Measurements from ENCODE around the gene KAT5.
"Not testable (repeated sequence)": the region's sequence is repeated elsewhere in the genome, so short reads cannot be mapped to it uniquely, and the experiment has no call there.

The KAT5 gene

DNA sequence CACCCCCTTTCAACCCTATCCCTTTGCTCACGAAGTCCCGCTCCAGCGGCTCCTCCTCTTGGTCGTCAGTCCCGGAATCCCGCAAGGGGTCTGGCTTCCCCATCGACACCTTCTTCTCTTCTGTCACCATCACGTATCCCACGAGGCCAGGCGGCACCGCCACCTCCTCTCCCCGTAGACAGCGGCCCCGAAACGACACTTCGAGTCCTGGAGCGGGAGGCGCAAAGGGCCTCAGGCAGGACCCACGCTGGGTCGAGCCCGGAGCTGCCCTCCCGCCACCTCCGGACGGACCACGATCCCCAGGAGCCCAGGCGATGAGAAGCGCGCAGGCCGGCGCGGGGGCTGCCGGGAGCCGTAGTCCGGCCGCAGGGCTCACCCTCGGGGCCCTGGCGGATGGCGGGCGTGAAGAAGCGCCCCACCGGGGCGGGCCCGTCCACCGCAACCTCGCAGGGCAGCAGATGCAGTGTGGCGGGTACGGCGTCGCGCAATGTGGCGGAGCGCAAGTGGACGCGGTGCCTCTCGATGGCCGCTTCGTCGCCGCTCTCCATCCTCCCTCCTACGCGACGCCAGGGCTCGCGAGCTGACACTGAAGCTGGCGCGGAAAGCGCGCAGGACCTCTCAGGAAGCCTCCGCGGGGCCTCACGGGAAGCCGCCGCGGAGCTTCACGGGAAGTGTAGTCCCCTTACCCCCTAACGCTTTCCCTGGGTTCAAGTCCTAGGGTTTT lies 8.3 kb downstream of the KAT5 start, which contains the start of gene RNASEH2C:
Gene RNASEH2C, minus strand, starts transcription at position 588 of the 724 bp plus-strand sequence. Its CDS starts 40 bp downstream, at position 548.
- peaks cover 9% of the 10 kb centered on the region for H3K4me1 ChIP-seq (ENCODE audit: control insufficient read depth, insufficient read depth, low read length, poor library complexity, severe bottlenecking)
- WGBS, 2 experiments (ENCODE audit: insufficient coverage in 2 of 2), result 0 to 1% methylated on average over 59 to 65 of the region's 76 CpGs
- peak within 1 kb of the TSS; percentile 74 for H3K4me3 ChIP-seq (ENCODE audit: extremely low read depth, insufficient read depth, low read length, poor library complexity, severe bottlenecking)
- peaks cover 41% of the 10 kb centered on the region for H3K36me3 ChIP-seq (ENCODE audit: control insufficient read depth, insufficient read depth, low read length)
- no peaks in the 10 kb centered on the region for H3K9me3 ChIP-seq (ENCODE audit: control insufficient read depth, low read length)
- peak within 1 kb of the TSS; percentile 66 for H3K27ac ChIP-seq (ENCODE audit: low read depth, low read length, severe bottlenecking)

DNA sequence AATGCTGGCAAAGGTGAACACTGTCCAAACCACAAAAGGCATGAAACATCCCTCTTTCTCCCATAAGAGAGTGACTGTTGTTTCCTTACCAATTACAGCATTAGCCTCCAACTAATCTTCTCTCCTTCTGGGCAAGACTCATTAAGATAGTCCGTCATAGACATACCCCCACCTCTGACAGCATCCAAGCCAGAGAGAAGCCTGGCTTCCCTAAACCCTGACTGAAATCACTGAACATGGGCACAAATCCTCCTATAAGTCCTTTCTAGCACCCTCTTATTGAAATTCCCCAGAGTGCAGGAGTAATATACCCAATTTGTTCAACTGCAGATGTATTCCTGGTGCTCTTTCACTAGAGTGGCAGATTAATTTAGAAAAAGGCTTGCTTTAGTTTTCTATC lies 10.2 kb downstream of the KAT5 start:
- Histone ChIP-seq H3K27ac (ENCODE audit: low read depth, low read length, severe bottlenecking) (no peak overlapping the region), H3K36me3 (ENCODE audit: control insufficient read depth, insufficient read depth, low read length) (peaks cover 23% of the 10 kb centered on the region), H3K4me1 (ENCODE audit: control insufficient read depth, insufficient read depth, low read length, poor library complexity, severe bottlenecking) (peaks cover 9% of the 10 kb centered on the region), H3K9me3 (ENCODE audit: control insufficient read depth, low read length) (no peaks in the 10 kb centered on the region), H3K4me3 (ENCODE audit: extremely low read depth, insufficient read depth, low read length, poor library complexity, severe bottlenecking) (no peak overlapping the region)
- 89 to 100% methylated on average over 1 of the region's 1 CpG for WGBS, 2 experiments (ENCODE audit: insufficient coverage in 2 of 2)

DNA sequence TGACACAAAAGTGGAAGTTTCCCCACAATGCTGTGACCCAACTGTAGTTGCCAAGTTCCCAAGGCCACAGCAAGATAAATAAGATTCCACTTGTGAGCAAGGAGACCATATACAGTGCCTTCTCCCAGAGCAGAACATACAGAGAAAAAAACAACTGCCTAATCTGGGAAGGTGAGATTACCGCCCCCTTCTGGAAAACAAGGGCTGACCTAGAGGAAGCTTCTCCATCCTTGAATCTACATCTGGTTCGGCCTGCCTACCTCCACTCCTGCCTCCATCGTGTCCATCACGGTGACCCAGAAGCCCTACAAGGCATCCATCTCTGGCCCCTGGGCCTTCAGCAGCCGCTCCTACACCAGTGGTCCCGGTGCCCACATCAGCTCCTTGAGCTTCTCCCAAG lies 14.6 kb downstream of the KAT5 start:
- Histone ChIP-seq H3K27ac (ENCODE audit: low read depth, low read length, severe bottlenecking) (no peak overlapping the region), H3K4me3 (ENCODE audit: extremely low read depth, insufficient read depth, low read length, poor library complexity, severe bottlenecking) (no peak overlapping the region), H3K36me3 (ENCODE audit: control insufficient read depth, insufficient read depth, low read length) (no peaks in the 10 kb centered on the region), H3K9me3 (ENCODE audit: control insufficient read depth, low read length) (peaks cover under 1% of the 10 kb centered on the region), H3K4me1 (ENCODE audit: control insufficient read depth, insufficient read depth, low read length, poor library complexity, severe bottlenecking) (no peaks in the 10 kb centered on the region)
- 50 to 57% methylated on average over 1 to 4 of the region's 6 CpGs for WGBS, 2 experiments (ENCODE audit: insufficient coverage in 2 of 2)

DNA sequence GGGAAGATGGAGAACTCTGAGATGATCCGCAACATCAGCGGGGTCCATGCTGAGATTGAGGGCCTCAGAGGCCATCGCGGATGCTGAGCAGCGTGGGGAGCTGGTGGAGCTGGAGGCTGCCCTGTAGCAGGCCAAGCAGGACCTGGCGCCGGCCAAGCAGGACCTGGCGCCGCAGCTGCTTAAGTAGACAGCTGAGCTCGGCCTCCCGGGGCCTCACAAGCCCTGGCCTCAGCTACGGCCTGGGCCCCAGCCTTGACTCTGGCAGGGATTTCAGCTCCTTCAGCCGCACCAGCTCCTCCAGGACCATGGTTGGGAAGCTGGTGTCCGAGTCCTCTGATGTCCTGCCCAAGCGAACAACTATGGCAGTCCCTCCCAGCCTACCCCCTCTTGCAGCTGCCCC lies 15.8 kb downstream of the KAT5 start:
- H3K4me3 ChIP-seq (ENCODE audit: extremely low read depth, insufficient read depth, low read length, poor library complexity, severe bottlenecking), result no peak overlapping the region
- no peaks in the 10 kb centered on the region for H3K36me3 ChIP-seq (ENCODE audit: control insufficient read depth, insufficient read depth, low read length)
- H3K4me1 ChIP-seq (ENCODE audit: control insufficient read depth, insufficient read depth, low read length, poor library complexity, severe bottlenecking), result no peaks in the 10 kb centered on the region
- no peak overlapping the region for H3K27ac ChIP-seq (ENCODE audit: low read depth, low read length, severe bottlenecking)
- 89 to 93% methylated on average over 13 of the region's 15 CpGs for WGBS, 2 experiments (ENCODE audit: insufficient coverage in 2 of 2)
- H3K9me3 ChIP-seq (ENCODE audit: control insufficient read depth, low read length), result peaks cover 9% of the 10 kb centered on the region

DNA sequence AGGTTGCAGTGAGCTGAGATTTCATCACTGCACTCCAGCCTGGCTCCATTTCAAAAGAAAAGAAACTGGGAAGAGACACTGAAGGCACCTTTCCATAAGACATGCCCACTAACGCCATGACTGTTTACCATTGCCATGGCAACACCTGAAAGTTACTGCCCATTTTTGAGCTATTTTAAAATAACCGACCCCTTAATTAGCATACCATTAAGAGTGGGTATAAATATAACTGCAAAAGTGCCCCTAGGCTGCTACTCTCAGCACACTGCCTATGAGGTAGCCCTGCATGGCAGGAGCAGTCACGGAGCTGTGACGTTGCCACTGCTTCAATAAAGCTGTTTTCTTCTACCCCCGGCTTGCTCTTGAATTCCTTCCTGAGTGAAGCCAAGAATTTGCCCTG lies 18.4 kb downstream of the KAT5 start:
- no peaks in the 10 kb centered on the region for H3K36me3 ChIP-seq (ENCODE audit: control insufficient read depth, insufficient read depth, low read length)
- H3K9me3 ChIP-seq (ENCODE audit: control insufficient read depth, low read length), result peaks cover 9% of the 10 kb centered on the region
- 73 to 81% methylated on average over 2 to 3 of the region's 5 CpGs for WGBS, 2 experiments (ENCODE audit: insufficient coverage in 2 of 2)
- H3K27ac ChIP-seq (ENCODE audit: low read depth, low read length, severe bottlenecking), result no peak overlapping the region
- H3K4me1 ChIP-seq (ENCODE audit: control insufficient read depth, insufficient read depth, low read length, poor library complexity, severe bottlenecking), result no peaks in the 10 kb centered on the region
- no peak overlapping the region for H3K4me3 ChIP-seq (ENCODE audit: extremely low read depth, insufficient read depth, low read length, poor library complexity, severe bottlenecking)

DNA sequence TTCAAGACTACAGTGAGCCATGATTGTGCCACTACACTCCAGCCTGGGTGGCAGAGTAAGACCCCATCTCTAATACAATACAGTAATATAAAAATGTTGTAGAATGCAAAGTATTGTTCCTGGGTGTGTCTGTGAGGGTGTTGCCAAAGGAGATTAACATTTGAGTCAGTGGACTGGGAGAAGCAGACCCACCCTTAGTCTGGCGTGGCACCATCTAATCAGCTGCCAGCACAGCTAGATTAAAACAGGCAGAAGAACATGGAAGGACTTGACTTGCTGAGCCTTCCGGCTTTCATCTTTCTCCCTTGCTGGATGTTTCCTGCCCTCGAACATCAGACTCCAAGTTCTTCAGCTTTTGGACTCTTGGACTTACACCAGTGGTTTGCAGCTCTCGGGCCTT lies 23.1 kb downstream of the KAT5 start:
- not testable (repeated sequence) for H3K27ac ChIP-seq (ENCODE audit: low read depth, low read length, severe bottlenecking); H3K4me3 ChIP-seq (ENCODE audit: extremely low read depth, insufficient read depth, low read length, poor library complexity, severe bottlenecking)
- WGBS, 2 experiments (ENCODE audit: insufficient coverage in 2 of 2), result 72 to 74% methylated on average over 4 of the region's 4 CpGs

DNA sequence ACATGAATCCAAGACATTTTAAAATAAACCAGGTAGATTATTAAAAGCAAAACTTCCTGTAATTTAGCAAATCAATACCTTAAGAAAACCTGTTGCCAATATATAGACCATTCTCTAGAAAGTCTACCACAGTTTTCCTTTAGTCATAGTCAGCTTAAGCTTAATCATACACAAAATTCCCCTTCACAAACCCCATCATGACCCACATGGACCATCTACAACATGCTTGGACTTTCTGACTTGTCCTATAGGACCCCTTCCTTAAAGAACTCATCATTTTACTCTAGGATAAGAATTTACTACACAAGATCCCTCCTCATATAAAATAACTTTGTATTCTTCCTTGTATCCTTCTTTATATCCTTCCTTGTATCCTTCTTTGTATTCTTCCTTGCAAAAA lies 24.8 kb downstream of the KAT5 start:
- H3K4me1 ChIP-seq (ENCODE audit: control insufficient read depth, insufficient read depth, low read length, poor library complexity, severe bottlenecking), result no peaks in the 10 kb centered on the region
- H3K9me3 ChIP-seq (ENCODE audit: control insufficient read depth, low read length), result peaks cover 22% of the 10 kb centered on the region
- H3K27ac ChIP-seq (ENCODE audit: low read depth, low read length, severe bottlenecking), result no peak overlapping the region
- no peaks in the 10 kb centered on the region for H3K36me3 ChIP-seq (ENCODE audit: control insufficient read depth, insufficient read depth, low read length)
- no peak overlapping the region for H3K4me3 ChIP-seq (ENCODE audit: extremely low read depth, insufficient read depth, low read length, poor library complexity, severe bottlenecking)

More for the DNA sequence above, 23.1 kb downstream of the KAT5 start:
- H3K4me1 ChIP-seq (ENCODE audit: control insufficient read depth, insufficient read depth, low read length, poor library complexity, severe bottlenecking); H3K36me3 ChIP-seq (ENCODE audit: control insufficient read depth, insufficient read depth, low read length): not testable (repeated sequence)
- H3K9me3 ChIP-seq (ENCODE audit: control insufficient read depth, low read length), result peaks cover 24% of the 10 kb centered on the region

DNA sequence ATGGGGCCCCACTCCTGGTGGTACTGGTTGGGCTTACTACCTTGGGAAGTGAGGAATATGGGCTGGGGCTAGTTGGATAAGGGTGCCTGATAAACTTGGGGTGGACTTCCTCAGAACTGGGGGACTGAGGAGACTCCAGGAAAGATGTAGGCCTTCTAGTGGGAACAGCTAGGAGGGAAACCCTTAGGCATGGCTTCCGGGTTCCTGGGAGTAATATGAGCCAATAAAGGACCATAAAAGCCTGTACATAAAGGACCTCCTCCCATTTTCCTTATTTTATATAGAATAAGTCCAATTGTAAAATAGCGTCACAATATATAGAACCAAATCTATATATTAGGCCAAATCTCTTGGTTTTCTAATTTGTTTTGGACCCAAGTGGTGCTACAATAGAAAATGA lies 27.0 kb downstream of the KAT5 start:
- Histone ChIP-seq H3K27ac (ENCODE audit: low read depth, low read length, severe bottlenecking) (no peak overlapping the region), H3K4me3 (ENCODE audit: extremely low read depth, insufficient read depth, low read length, poor library complexity, severe bottlenecking) (no peak overlapping the region), H3K9me3 (ENCODE audit: control insufficient read depth, low read length) (peaks cover 15% of the 10 kb centered on the region), H3K36me3 (ENCODE audit: control insufficient read depth, insufficient read depth, low read length) (no peaks in the 10 kb centered on the region), H3K4me1 (ENCODE audit: control insufficient read depth, insufficient read depth, low read length, poor library complexity, severe bottlenecking) (no peaks in the 10 kb centered on the region)
- WGBS, 2 experiments (ENCODE audit: insufficient coverage in 2 of 2), result no CpG with 5 or more reads among the region's 2 CpGs

DNA sequence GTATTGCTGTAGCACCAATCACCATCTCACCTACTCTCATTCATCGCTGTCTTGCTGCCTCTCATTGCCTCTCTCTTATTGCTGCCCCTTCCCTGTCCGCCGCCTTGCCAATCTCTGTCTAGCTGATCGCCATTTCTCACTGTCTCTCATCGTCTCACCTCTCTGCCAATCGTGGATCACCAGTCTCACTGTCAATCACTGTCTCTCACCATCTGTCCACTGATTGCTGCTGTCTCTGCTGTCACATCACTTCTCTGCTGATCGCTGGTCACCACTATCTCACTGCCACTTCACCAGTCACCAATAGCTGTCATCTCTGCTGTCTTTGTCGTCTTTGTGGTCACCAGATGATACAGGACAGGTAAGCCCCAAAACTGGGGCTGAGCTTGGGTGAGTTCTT lies 29.1 kb downstream of the KAT5 start:
- 70 to 91% methylated on average over 7 to 8 of the region's 8 CpGs for WGBS, 2 experiments (ENCODE audit: insufficient coverage in 2 of 2)
- no peaks in the 10 kb centered on the region for H3K36me3 ChIP-seq (ENCODE audit: control insufficient read depth, insufficient read depth, low read length)
- no peak overlapping the region for H3K27ac ChIP-seq (ENCODE audit: low read depth, low read length, severe bottlenecking)
- no peaks in the 10 kb centered on the region for H3K4me1 ChIP-seq (ENCODE audit: control insufficient read depth, insufficient read depth, low read length, poor library complexity, severe bottlenecking)
- peaks cover 13% of the 10 kb centered on the region for H3K9me3 ChIP-seq (ENCODE audit: control insufficient read depth, low read length)
- no peak overlapping the region for H3K4me3 ChIP-seq (ENCODE audit: extremely low read depth, insufficient read depth, low read length, poor library complexity, severe bottlenecking)

DNA sequence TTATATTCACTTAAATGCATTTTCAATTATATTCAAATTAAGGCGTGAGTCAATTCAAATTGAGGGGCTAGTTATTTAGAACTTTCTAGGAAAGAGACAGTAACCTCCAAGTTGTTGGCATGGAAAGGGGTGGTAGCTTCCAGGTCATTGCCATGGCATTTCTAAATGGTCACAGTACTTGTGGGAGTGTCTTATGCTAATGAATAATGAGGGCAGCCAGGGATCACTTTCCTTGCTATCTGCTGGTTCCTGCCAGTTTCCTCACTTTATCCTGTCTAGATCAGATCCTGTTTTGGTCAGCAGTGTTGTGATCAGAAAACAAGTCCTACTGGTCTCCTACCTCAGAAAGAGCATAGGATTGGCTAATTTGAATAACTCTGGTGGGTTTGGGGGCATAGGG lies 30.3 kb downstream of the KAT5 start:
- no peak overlapping the region for H3K4me3 ChIP-seq (ENCODE audit: extremely low read depth, insufficient read depth, low read length, poor library complexity, severe bottlenecking)
- H3K9me3 ChIP-seq (ENCODE audit: control insufficient read depth, low read length), result peaks cover 7% of the 10 kb centered on the region
- H3K36me3 ChIP-seq (ENCODE audit: control insufficient read depth, insufficient read depth, low read length), result no peaks in the 10 kb centered on the region
- no peak overlapping the region for H3K27ac ChIP-seq (ENCODE audit: low read depth, low read length, severe bottlenecking)
- 83% methylated on average over 1 of the region's 1 CpG; no CpG with 5 or more reads in 1 of the 2 experiments for WGBS, 2 experiments (ENCODE audit: insufficient coverage in 2 of 2)
- no peaks in the 10 kb centered on the region for H3K4me1 ChIP-seq (ENCODE audit: control insufficient read depth, insufficient read depth, low read length, poor library complexity, severe bottlenecking)

DNA sequence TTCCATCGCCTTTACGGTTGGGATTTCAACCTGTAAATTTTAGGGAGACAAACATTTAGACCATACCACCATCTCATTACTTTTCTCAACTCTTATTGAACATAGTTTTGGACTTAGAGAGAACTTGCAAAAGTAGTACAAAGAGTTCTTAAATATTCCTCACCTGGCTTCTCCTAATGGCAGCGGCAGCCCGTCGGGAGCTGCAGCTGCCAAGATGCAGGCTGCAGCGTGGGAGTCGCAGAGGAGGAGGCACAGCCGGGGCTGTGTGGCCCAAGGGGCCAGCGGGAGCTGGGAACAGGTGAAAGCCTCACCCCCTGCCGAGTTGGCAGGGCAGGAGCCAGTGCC lies 31.6 kb downstream of the KAT5 start:
- H3K27ac ChIP-seq (ENCODE audit: low read depth, low read length, severe bottlenecking), result no peak overlapping the region
- H3K4me1 ChIP-seq (ENCODE audit: control insufficient read depth, insufficient read depth, low read length, poor library complexity, severe bottlenecking), result no peaks in the 10 kb centered on the region
- no peak overlapping the region for H3K4me3 ChIP-seq (ENCODE audit: extremely low read depth, insufficient read depth, low read length, poor library complexity, severe bottlenecking)
- H3K9me3 ChIP-seq (ENCODE audit: control insufficient read depth, low read length), result no peaks in the 10 kb centered on the region
- H3K36me3 ChIP-seq (ENCODE audit: control insufficient read depth, insufficient read depth, low read length), result no peaks in the 10 kb centered on the region
- 86 to 87% methylated on average over 8 to 10 of the region's 10 CpGs for WGBS, 2 experiments (ENCODE audit: insufficient coverage in 2 of 2)

Data from mesodermal cell (in vitro differentiated cells).